ENCODE results near the gene CCDC137. TPM values are rescaled to one million over a fixed set of nuclear protein-coding genes. Genes with fewer than 3 reads are reported as not detected.

CCDC137 gene
- total and polyA plus RNA-seq, 2 donors (not counting 3 experiments of a cell fraction or from before 2014, with no cell fraction given), result 12.9 to 32.2 TPM

- BruUV-seq (replicated peaks), result no TSS peak
- CTCF ChIA-PET, result no interaction called here
- no peak overlapping the region for H3K4me2 ChIP-seq (ENCODE audit: insufficient read depth, low read length)
- peaks cover 67% of the 10 kb centered on the region for H3K79me2 ChIP-seq (ENCODE audit: control insufficient read depth, insufficient read depth, low read length)
- H3K4me1 ChIP-seq (ENCODE audit: control insufficient read depth, extremely low read depth, insufficient read depth, low read length), result peaks cover 13% of the 10 kb centered on the region
- H3K4me3 ChIP-seq (replicated peaks in 1 of 3; ENCODE audit: insufficient read depth in 1 of 3, low read depth in 1 of 3, low read length in 3 of 3), result no peak overlapping the region
- H4K20me1 ChIP-seq (replicated peaks; ENCODE audit: control insufficient read depth, extremely low read depth, insufficient read depth, low read length), result no peaks in the 10 kb centered on the region
- dilution Hi-C loops (cut with MboI; ENCODE audit: extremely low pct_ligation_motif_present, low sequenced_read_pairs), result no loop called here
- H3K9me1 ChIP-seq (replicated peaks; ENCODE audit: control insufficient read depth, extremely low read depth, insufficient read depth, low read length), result no peaks in the 10 kb centered on the region
- no peak overlapping the region for H3K27ac ChIP-seq (ENCODE audit: insufficient read depth, low read depth, low read length)
- no peak for FAIRE-seq
- H3K27me3 ChIP-seq (ENCODE audit: control insufficient read depth in 2 of 2, insufficient read depth in 2 of 2, low read length in 2 of 2), result no peaks in the 10 kb centered on the region
- no peak overlapping the region for H3K9ac ChIP-seq (replicated peaks; ENCODE audit: extremely low read depth, insufficient read depth, low read length)
- intact Hi-C loops (cut with micrococcal nuclease), result no loop called here
- peaks cover 19 to 74% of the 10 kb centered on the region in 2 experiments for H3K36me3 ChIP-seq (ENCODE audit: control insufficient read depth in 2 of 2, extremely low read depth in 1 of 2, insufficient read depth in 2 of 2, low read length in 2 of 2)
- no peak for DNase-seq (ENCODE audit: low read depth, low spot score)
- no peaks in the 10 kb centered on the region for H3K9me3 ChIP-seq (replicated peaks; ENCODE audit: control insufficient read depth, insufficient read depth, low read length)
- no peak overlapping the region for H2AFZ ChIP-seq (ENCODE audit: low read depth, low read length)
- TF ChIP-seq POLR2AphosphoS5 (IDR thresholded peaks at IDR 0.05; ENCODE audit: insufficient read depth, low read depth, low read length), result no peak
- TF ChIP-seq GATA2 (IDR thresholded peaks at IDR 0.05; ENCODE audit: insufficient read depth, insufficient read length, low read depth, low read length), result no peak
- TF ChIP-seq POLR2A (IDR thresholded peaks at IDR 0.05; ENCODE audit: low read depth, low read length), result no peak
- no peak for TF ChIP-seq JUN (IDR thresholded peaks at IDR 0.05; ENCODE audit: borderline replicate concordance, insufficient read depth, insufficient read length, low read depth)
- TF ChIP-seq CTCF (IDR thresholded peaks at IDR 0.05; ENCODE audit: extremely low read depth in 1 of 2, insufficient read depth in 1 of 2, low read depth in 1 of 2, low read length in 2 of 2), result no peak
- TF ChIP-seq MAX (IDR thresholded peaks at IDR 0.05; ENCODE audit: insufficient read depth, insufficient read length), result no peak
- TF ChIP-seq MYC (IDR thresholded peaks at IDR 0.05; ENCODE audit: low read depth, low read length), result no peak
- TF ChIP-seq EZH2 (IDR thresholded peaks at IDR 0.05; ENCODE audit: borderline replicate concordance, low read depth, low read length, severe bottlenecking), result no peak
- TF ChIP-seq FOS (IDR thresholded peaks at IDR 0.05; ENCODE audit: borderline replicate concordance, insufficient read depth, low read length), result no peak
- POLR2A ChIA-PET, result no interaction called here
Observed at GRCh38 chr17:81688616-81689015, 22.1 kb downstream of the CCDC137 start.
